Esophagus muscularis mucosa (tissue), 3 donors: Measurements from ENCODE around the gene SATL1.

ENCODE experiments used
- CTCF ChIP-seq, 3 experiments: fragments of 200-600 bp in 2 of 3; fragments of 450-650 bp in 1 of 3; sonication (generic) in 2 of 3; IDR thresholded peaks; one replicate each; pipeline ENCODE4 v1.5.1; 2017 to 2019; ENCODE audit warnings: antibody characterized with exemption in 3 of 3, mild to moderate bottlenecking in 2 of 3, moderate library complexity in 1 of 3
- POLR2AphosphoS5 ChIP-seq, 2 donors: sonication (generic); formaldehyde crosslinking; IDR thresholded peaks; one replicate each; pipeline ENCODE4 v1.6.1; 2017; ENCODE audit warnings: antibody characterized with exemption in 2 of 2

- no peak for TF ChIP-seq POLR2AphosphoS5 (IDR thresholded peaks at IDR 0.05)
- no peak for TF ChIP-seq CTCF (IDR thresholded peaks at IDR 0.05)
These were observed 128.8 kb downstream of the SATL1 start for GRCh38 chrX:85114776-85115175.
